ENCODE data around the gene PRR5L. TPM values are rescaled to one million over a fixed set of nuclear protein-coding genes. Genes with fewer than 3 reads are reported as not detected.

Gene PRR5L
- total RNA-seq, 1 experiment from 2014 or later, result not detected

- intact Hi-C loops (cut with micrococcal nuclease; ENCODE audit: unreplicated experiment), result loop anchor here (5.0 kb wide), 1 partner anchor 187 kb away; no protein-coding TSS in a partner anchor
- no peaks in the 10 kb centered on the region for H3K4me1 ChIP-seq
- POLR2A ChIA-PET, result no interaction called here
- DNase-seq, result no peak
- no TSS peak for BruUV-seq (replicated peaks)
- H3K27me3 ChIP-seq (replicated peaks; ENCODE audit: control insufficient read depth, insufficient read depth, low read length), result no peaks in the 10 kb centered on the region
- CTCF ChIA-PET, result interaction anchor here (0.5 kb wide), 1 partner anchor 204 kb away, joined by 6 read pairs; no protein-coding TSS in a partner anchor
- no peak overlapping the region for H3K4me3 ChIP-seq (ENCODE audit: low read depth, low read length)
- no peaks in the 10 kb centered on the region for H3K36me3 ChIP-seq (ENCODE audit: control insufficient read depth, insufficient read depth, low read length)
- no peak overlapping the region for H3K4me3 Mint-ChIP-seq (ENCODE audit: unreplicated experiment)
- H3K27me3 Mint-ChIP-seq (ENCODE audit: insufficient read depth, unreplicated experiment), result peaks cover 10% of the 10 kb centered on the region
- H3K9me3 ChIP-seq, result no peaks in the 10 kb centered on the region
- no peaks in the 10 kb centered on the region for H3K36me3 Mint-ChIP-seq (ENCODE audit: insufficient read depth, unreplicated experiment)
- no peak overlapping the region for H3K27ac Mint-ChIP-seq (ENCODE audit: unreplicated experiment)
- no peak for TF ChIP-seq CTCF (IDR thresholded peaks at IDR 0.05; ENCODE audit: insufficient read depth in 1 of 2, low read depth in 1 of 2, low read length in 1 of 2, severe bottlenecking in 1 of 2, unreplicated experiment in 1 of 2)
- H3K4me1 Mint-ChIP-seq (ENCODE audit: low read depth, unreplicated experiment), result no peaks in the 10 kb centered on the region
- no peaks in the 10 kb centered on the region for H3K9me3 Mint-ChIP-seq (ENCODE audit: unreplicated experiment)
These were observed 9.0 kb downstream of the PRR5L start for GRCh38 chr11:36305047-36305446.

DNA sequence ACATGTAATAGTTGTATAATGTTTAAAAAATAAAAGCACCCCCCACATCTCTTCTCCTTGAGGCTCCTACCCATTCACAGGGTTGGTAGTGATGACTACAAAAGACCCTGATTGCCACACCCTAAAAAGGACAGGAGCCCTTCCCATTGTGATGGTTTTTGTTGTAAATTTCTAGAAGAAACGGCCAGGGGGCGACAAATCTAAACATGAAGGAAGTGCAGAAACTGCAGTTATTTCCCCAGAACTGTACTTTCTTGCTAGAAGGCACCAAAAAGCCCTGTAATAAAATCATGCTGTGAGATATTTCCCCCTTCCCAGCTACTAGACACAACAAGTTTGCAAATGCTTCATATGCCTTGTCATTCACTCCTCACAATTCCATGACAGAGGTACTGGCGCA lies 10.8 kb downstream of the PRR5L start:
- ChIA-PET CTCF (interaction anchor here (2.3 kb wide), 1 partner anchor 172 kb away, joined by 12 read pairs; no protein-coding TSS in a partner anchor), POLR2A (no interaction called here)
- Mint-ChIP-seq H3K27me3 (ENCODE audit: insufficient read depth, unreplicated experiment) (no peaks in the 10 kb centered on the region), H3K4me1 (ENCODE audit: low read depth, unreplicated experiment) (no peaks in the 10 kb centered on the region), H3K36me3 (ENCODE audit: insufficient read depth, unreplicated experiment) (no peaks in the 10 kb centered on the region), H3K27ac (ENCODE audit: unreplicated experiment) (no peak overlapping the region), H3K4me3 (ENCODE audit: unreplicated experiment) (no peak overlapping the region), H3K9me3 (ENCODE audit: unreplicated experiment) (no peaks in the 10 kb centered on the region)
- Histone ChIP-seq H3K9me3 (no peaks in the 10 kb centered on the region), H3K36me3 (ENCODE audit: control insufficient read depth, insufficient read depth, low read length) (no peaks in the 10 kb centered on the region), H3K27me3 (replicated peaks; ENCODE audit: control insufficient read depth, insufficient read depth, low read length) (no peaks in the 10 kb centered on the region), H3K4me3 (ENCODE audit: low read depth, low read length) (no peak overlapping the region), H3K4me1 (no peaks in the 10 kb centered on the region)
- DNase-seq, result peak in 1 of 2 experiments; percentile 35
- TF ChIP-seq CTCF (IDR thresholded peaks at IDR 0.05; ENCODE audit: insufficient read depth in 1 of 2, low read depth in 1 of 2, low read length in 1 of 2, severe bottlenecking in 1 of 2, unreplicated experiment in 1 of 2), result peak; percentile 66 to 68
- intact Hi-C loops (cut with micrococcal nuclease; ENCODE audit: unreplicated experiment), result loop anchor here (1.0 to 5.0 kb wide), 2 partner anchors 171 to 185 kb away; no protein-coding TSS in a partner anchor
- no TSS peak for BruUV-seq (replicated peaks)

- TF ChIP-seq CTCF (IDR thresholded peaks at IDR 0.05; ENCODE audit: insufficient read depth in 1 of 2, low read depth in 1 of 2, low read length in 1 of 2, severe bottlenecking in 1 of 2, unreplicated experiment in 1 of 2), result no peak
- ChIA-PET CTCF (interaction anchor here (0.6 to 2.3 kb wide), 2 partner anchors 18 to 170 kb away, joined by 3 to 12 read pairs; no protein-coding TSS in a partner anchor), POLR2A (no interaction called here)
- H3K27ac Mint-ChIP-seq (ENCODE audit: unreplicated experiment), result no peak overlapping the region
- DNase-seq, result no peak
- no TSS peak for BruUV-seq (replicated peaks)
- H3K36me3 Mint-ChIP-seq (ENCODE audit: insufficient read depth, unreplicated experiment), result no peaks in the 10 kb centered on the region
- Histone ChIP-seq H3K4me1 (no peaks in the 10 kb centered on the region), H3K9me3 (no peaks in the 10 kb centered on the region), H3K36me3 (ENCODE audit: control insufficient read depth, insufficient read depth, low read length) (no peaks in the 10 kb centered on the region), H3K4me3 (ENCODE audit: low read depth, low read length) (no peak overlapping the region), H3K27me3 (replicated peaks; ENCODE audit: control insufficient read depth, insufficient read depth, low read length) (no peaks in the 10 kb centered on the region)
- intact Hi-C loops (cut with micrococcal nuclease; ENCODE audit: unreplicated experiment), result loop anchor here (5.0 kb wide), 1 partner anchor 184 kb away; no protein-coding TSS in a partner anchor
- H3K27me3 Mint-ChIP-seq (ENCODE audit: insufficient read depth, unreplicated experiment), result no peaks in the 10 kb centered on the region
- H3K9me3 Mint-ChIP-seq (ENCODE audit: unreplicated experiment), result no peaks in the 10 kb centered on the region
- no peaks in the 10 kb centered on the region for H3K4me1 Mint-ChIP-seq (ENCODE audit: low read depth, unreplicated experiment)
- no peak overlapping the region for H3K4me3 Mint-ChIP-seq (ENCODE audit: unreplicated experiment)
These were observed 12.5 kb downstream of the PRR5L start for GRCh38 chr11:36308577-36308976.
